ENCODE data around the gene SRSF3.

The SRSF3 gene

DNA sequence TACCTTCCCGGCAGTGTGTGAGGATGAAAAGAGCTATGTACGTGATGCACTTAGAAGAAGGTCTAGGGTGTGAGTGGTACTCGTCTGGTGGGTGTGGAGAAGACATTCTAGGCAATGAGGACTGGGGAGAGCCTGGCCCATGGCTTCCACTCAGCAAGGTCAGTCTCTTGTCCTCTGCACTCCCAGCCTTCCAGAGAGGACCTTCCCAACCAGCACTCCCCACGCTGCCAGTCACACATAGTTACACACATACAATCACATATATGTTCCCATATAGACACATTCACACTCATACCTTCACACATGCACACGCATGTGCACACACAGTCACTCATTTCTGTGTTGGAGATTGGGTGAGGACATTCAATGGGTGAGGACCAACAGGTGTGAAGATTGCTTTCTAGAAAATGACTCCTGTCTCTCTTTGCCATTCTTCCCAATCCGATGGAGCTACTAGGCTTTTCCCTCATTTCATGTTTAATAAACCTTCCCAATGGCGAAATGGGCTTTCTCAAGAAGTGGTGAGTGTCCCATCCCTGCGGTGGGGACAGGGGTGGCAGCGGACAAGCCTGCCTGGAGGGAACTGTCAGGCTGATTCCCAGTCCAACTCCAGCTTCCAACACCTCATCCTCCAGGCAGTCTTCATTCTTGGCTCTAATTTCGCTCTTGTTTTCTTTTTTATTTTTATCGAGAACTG, 30.4 kb downstream of the SRSF3 start:
- H3K9me2 ChIP-seq (replicated peaks; ENCODE audit: insufficient read depth, low read length), result no peaks in the 10 kb centered on the region
- H4K20me1 ChIP-seq (ENCODE audit: low read depth, low read length), result no peaks in the 10 kb centered on the region
- H3K4me3 ChIP-seq (ENCODE audit: insufficient read depth, low read length, poor library complexity, severe bottlenecking), result no peak overlapping the region
- H3K79me2 ChIP-seq (ENCODE audit: insufficient read depth, low read length), result no peaks in the 10 kb centered on the region
- no peak overlapping the region for H2AFZ ChIP-seq (ENCODE audit: low read depth, low read length, severe bottlenecking)
- no peak for TF ChIP-seq EZH2phosphoT487 (conservative IDR thresholded peaks at IDR 0.05; ENCODE audit: low read length)
- TF ChIP-seq, protein P1, sequence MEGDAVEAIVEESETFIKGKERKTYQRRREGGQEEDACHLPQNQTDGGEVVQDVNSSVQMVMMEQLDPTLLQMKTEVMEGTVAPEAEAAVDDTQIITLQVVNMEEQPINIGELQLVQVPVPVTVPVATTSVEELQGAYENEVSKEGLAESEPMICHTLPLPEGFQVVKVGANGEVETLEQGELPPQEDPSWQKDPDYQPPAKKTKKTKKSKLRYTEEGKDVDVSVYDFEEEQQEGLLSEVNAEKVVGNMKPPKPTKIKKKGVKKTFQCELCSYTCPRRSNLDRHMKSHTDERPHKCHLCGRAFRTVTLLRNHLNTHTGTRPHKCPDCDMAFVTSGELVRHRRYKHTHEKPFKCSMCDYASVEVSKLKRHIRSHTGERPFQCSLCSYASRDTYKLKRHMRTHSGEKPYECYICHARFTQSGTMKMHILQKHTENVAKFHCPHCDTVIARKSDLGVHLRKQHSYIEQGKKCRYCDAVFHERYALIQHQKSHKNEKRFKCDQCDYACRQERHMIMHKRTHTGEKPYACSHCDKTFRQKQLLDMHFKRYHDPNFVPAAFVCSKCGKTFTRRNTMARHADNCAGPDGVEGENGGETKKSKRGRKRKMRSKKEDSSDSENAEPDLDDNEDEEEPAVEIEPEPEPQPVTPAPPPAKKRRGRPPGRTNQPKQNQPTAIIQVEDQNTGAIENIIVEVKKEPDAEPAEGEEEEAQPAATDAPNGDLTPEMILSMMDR (IDR thresholded peaks at IDR 0.05; ENCODE audit: insufficient read depth, low read length, poor library complexity, severe bottlenecking), result no peak
- no peak overlapping the region for H3K4me2 ChIP-seq (ENCODE audit: low read depth, low read length, poor library complexity, severe bottlenecking)
- H3K9ac ChIP-seq (ENCODE audit: low read length), result no peak overlapping the region
- H3K36me3 ChIP-seq (ENCODE audit: low read length), result no peaks in the 10 kb centered on the region
- H3K9me3 ChIP-seq (ENCODE audit: insufficient read depth, low read length), result no peaks in the 10 kb centered on the region
- H3K27me3 ChIP-seq (ENCODE audit: low read length), result no peaks in the 10 kb centered on the region
- no peak overlapping the region for H3K27ac ChIP-seq (ENCODE audit: low read depth, low read length)
- no peaks in the 10 kb centered on the region for H3F3A ChIP-seq (ENCODE audit: insufficient read depth)

DNA sequence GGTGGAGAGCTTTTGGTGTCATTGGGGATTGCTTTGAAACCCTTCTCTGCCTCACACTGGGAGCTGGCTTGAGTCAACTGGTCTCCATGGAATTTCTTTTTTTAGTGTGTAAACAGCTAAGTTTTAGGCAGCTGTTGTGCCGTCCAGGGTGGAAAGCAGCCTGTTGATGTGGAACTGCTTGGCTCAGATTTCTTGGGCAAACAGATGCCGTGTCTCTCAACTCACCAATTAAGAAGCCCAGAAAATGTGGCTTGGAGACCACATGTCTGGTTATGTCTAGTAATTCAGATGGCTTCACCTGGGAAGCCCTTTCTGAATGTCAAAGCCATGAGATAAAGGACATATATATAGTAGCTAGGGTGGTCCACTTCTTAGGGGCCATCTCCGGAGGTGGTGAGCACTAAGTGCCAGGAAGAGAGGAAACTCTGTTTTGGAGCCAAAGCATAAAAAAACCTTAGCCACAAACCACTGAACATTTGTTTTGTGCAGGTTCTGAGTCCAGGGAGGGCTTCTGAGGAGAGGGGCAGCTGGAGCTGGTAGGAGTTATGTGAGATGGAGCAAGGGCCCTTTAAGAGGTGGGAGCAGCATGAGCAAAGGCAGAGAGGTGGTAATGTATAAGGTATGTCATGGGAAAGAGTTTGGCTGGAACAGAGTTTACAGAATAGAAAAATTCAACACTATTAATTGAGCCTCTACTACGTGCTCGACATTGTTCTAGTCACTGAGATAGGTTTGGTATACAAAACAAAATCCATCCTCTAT, 31.2 kb downstream of the SRSF3 start:
- Histone ChIP-seq H3K27ac (ENCODE audit: low read depth, low read length) (no peak overlapping the region), H3K4me2 (ENCODE audit: low read depth, low read length, poor library complexity, severe bottlenecking) (no peak overlapping the region), H3K9me3 (ENCODE audit: insufficient read depth, low read length) (no peaks in the 10 kb centered on the region), H3F3A (ENCODE audit: insufficient read depth) (no peaks in the 10 kb centered on the region), H3K9me2 (replicated peaks; ENCODE audit: insufficient read depth, low read length) (no peaks in the 10 kb centered on the region), H3K36me3 (ENCODE audit: low read length) (no peaks in the 10 kb centered on the region), H2AFZ (ENCODE audit: low read depth, low read length, severe bottlenecking) (no peak overlapping the region), H3K4me3 (ENCODE audit: insufficient read depth, low read length, poor library complexity, severe bottlenecking) (no peak overlapping the region), H3K27me3 (ENCODE audit: low read length) (no peaks in the 10 kb centered on the region), H3K79me2 (ENCODE audit: insufficient read depth, low read length) (no peaks in the 10 kb centered on the region), H3K9ac (ENCODE audit: low read length) (no peak overlapping the region), H4K20me1 (ENCODE audit: low read depth, low read length) (no peaks in the 10 kb centered on the region)
- no peak for TF ChIP-seq EZH2phosphoT487 (conservative IDR thresholded peaks at IDR 0.05; ENCODE audit: low read length)
- TF ChIP-seq, protein P1 (IDR thresholded peaks at IDR 0.05; ENCODE audit: insufficient read depth, low read length, poor library complexity, severe bottlenecking), result no peak

DNA sequence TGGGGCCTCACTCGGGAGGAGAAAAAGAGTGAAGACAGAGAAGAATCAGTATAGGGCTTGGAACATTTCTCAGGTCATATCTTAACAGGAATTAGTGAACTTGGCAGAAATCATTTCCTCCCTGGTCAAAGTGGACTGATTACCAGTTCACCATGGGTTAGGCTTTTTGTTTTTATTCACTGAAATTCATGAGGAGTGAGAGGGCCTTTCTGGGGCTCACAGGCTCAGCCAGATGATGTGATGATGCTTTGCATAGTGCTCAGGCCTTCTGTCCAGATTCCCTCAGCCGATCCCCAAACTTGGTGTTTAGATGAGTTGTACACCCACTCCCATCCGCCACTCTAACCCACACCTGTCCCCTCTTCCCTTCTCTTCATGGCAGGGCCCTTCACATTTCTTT, 32.5 kb downstream of the SRSF3 start:
- Histone ChIP-seq H3K4me3 (ENCODE audit: insufficient read depth, low read length, poor library complexity, severe bottlenecking) (no peak overlapping the region), H3K79me2 (ENCODE audit: insufficient read depth, low read length) (no peaks in the 10 kb centered on the region), H3K9ac (ENCODE audit: low read length) (no peak overlapping the region), H4K20me1 (ENCODE audit: low read depth, low read length) (no peaks in the 10 kb centered on the region), H3F3A (ENCODE audit: insufficient read depth) (no peaks in the 10 kb centered on the region), H3K4me2 (ENCODE audit: low read depth, low read length, poor library complexity, severe bottlenecking) (no peak overlapping the region), H3K27ac (ENCODE audit: low read depth, low read length) (no peak overlapping the region), H3K9me2 (replicated peaks; ENCODE audit: insufficient read depth, low read length) (no peaks in the 10 kb centered on the region), H2AFZ (ENCODE audit: low read depth, low read length, severe bottlenecking) (no peak overlapping the region), H3K9me3 (ENCODE audit: insufficient read depth, low read length) (no peaks in the 10 kb centered on the region), H3K27me3 (ENCODE audit: low read length) (no peaks in the 10 kb centered on the region), H3K36me3 (ENCODE audit: low read length) (no peaks in the 10 kb centered on the region)
- TF ChIP-seq, protein P1 (IDR thresholded peaks at IDR 0.05; ENCODE audit: insufficient read depth, low read length, poor library complexity, severe bottlenecking), result no peak
- TF ChIP-seq EZH2phosphoT487 (conservative IDR thresholded peaks at IDR 0.05; ENCODE audit: low read length), result no peak

Data from SU-DHL-6 (cell line).